SK-N-SH treated with all-trans-retinoic acid at 6 μM for 48 hours (cell line): ENCODE results near the gene PARD3B.

ENCODE experiments used
- ATAC-seq: fragments of 200-7000 bp; cut with Tn5 transposase; 3 replicates; pipeline ENCODE4 v1.9.1; 2020; ENCODE audit warnings: mild to moderate bottlenecking, moderate library complexity
- ARNTL ChIP-seq: fragments of 450-650 bp; formaldehyde crosslinking; IDR thresholded peaks from 2 replicates; pipeline ENCODE4 v1.5.0; 2020; ENCODE audit warnings: low read depth, mild to moderate bottlenecking, moderate library complexity, borderline replicate concordance
- BACH2 ChIP-seq: fragments of 250-450 bp; sonication (Bioruptor Pico); IDR thresholded peaks from 2 replicates; pipeline ENCODE4 v1.9.0; 2021; ENCODE audit warnings: mild to moderate bottlenecking, borderline replicate concordance
- ESRRG ChIP-seq: fragments of 250-450 bp; sonication (Bioruptor Pico); IDR thresholded peaks from 2 replicates; pipeline ENCODE4 v1.6.1; 2021; ENCODE audit warnings: mild to moderate bottlenecking
- GLIS3 ChIP-seq: fragments of 250-450 bp; sonication (Bioruptor Pico); IDR thresholded peaks from 2 replicates; pipeline ENCODE4 v1.5.0; 2020; ENCODE audit warnings: mild to moderate bottlenecking, moderate library complexity
- ISL1 ChIP-seq: fragments of 250-450 bp; sonication (Bioruptor Pico); IDR thresholded peaks from 2 replicates; pipeline ENCODE4 v2.1.2; 2022; ENCODE audit warnings: mild to moderate bottlenecking, moderate library complexity
- OSR1 ChIP-seq: fragments of 250-450 bp; sonication (Bioruptor Pico); IDR thresholded peaks from 2 replicates; pipeline ENCODE4 v1.8.0; 2022; ENCODE audit warnings: moderate library complexity, mild to moderate bottlenecking, inconsistent platforms
- PPARA ChIP-seq: fragments of 250-450 bp; sonication (Bioruptor Pico); IDR thresholded peaks from 2 replicates; pipeline ENCODE4 v1.5.0; 2020; ENCODE audit warnings: mild to moderate bottlenecking, borderline replicate concordance
- RARB ChIP-seq: fragments of 250-450 bp; sonication (Bioruptor Pico); IDR thresholded peaks from 2 replicates; pipeline ENCODE4 v1.8.0; 2021; ENCODE audit warnings: mild to moderate bottlenecking, moderate library complexity
- SNAI2 ChIP-seq: fragments of 250-450 bp; sonication (Bioruptor Pico); IDR thresholded peaks from 2 replicates; pipeline ENCODE4 v1.5.0; 2020; ENCODE audit warnings: mild to moderate bottlenecking, moderate library complexity
- TCF4 ChIP-seq: fragments of 250-450 bp; sonication (Bioruptor Pico); IDR thresholded peaks from 2 replicates; pipeline ENCODE4 v1.8.0; 2021; ENCODE audit warnings: mild to moderate bottlenecking, moderate library complexity, borderline replicate concordance
- ZC3H10 ChIP-seq: fragments of 250-450 bp; sonication (Bioruptor Pico); IDR thresholded peaks from 2 replicates; pipeline ENCODE4 v1.5.1; 2021; ENCODE audit warnings: mild to moderate bottlenecking, moderate library complexity
- ZFP3 ChIP-seq: fragments of 250-450 bp; sonication (Bioruptor Pico); IDR thresholded peaks from 2 replicates; pipeline ENCODE4 v1.5.0; 2020; ENCODE audit warnings: mild to moderate bottlenecking, moderate library complexity
- ZFP30 ChIP-seq: fragments of 450-650 bp; formaldehyde crosslinking; IDR thresholded peaks from 2 replicates; pipeline ENCODE4 v1.5.0; 2022; ENCODE audit warnings: mild to moderate bottlenecking, moderate library complexity
- ZNF565 ChIP-seq: fragments of 450-650 bp; formaldehyde crosslinking; conservative IDR thresholded peaks from 2 replicates; pipeline ENCODE4 v1.5.0; 2020; ENCODE audit warnings: low read depth, mild to moderate bottlenecking, moderate library complexity
- ZNF70 ChIP-seq: fragments of 450-650 bp; formaldehyde crosslinking; IDR thresholded peaks from 2 replicates; pipeline ENCODE4 v1.5.0; 2020; ENCODE audit warnings: mild to moderate bottlenecking, moderate library complexity
- ZNF8 ChIP-seq: fragments of 450-650 bp; formaldehyde crosslinking; IDR thresholded peaks from 2 replicates; pipeline ENCODE4 v1.5.0; 2020; ENCODE audit warnings: mild to moderate bottlenecking, moderate library complexity
- TF ChIP-seq, protein P1 (sequence below): fragments of 250-450 bp; sonication (Bioruptor Pico); IDR thresholded peaks from 2 replicates; pipeline ENCODE4 v1.5.0; 2020; ENCODE audit warnings: mild to moderate bottlenecking, moderate library complexity
- TF ChIP-seq, protein P2 (sequence below): fragments of 250-450 bp; sonication (Bioruptor Pico); IDR thresholded peaks from 2 replicates; pipeline ENCODE4 v1.5.1; 2021; ENCODE audit warnings: mild to moderate bottlenecking, moderate library complexity
- TF ChIP-seq, protein P3 (sequence below): fragments of 250-450 bp; sonication (Bioruptor Pico); IDR thresholded peaks from 2 replicates; pipeline ENCODE4 v1.8.0; 2021; ENCODE audit warnings: low read depth, mild to moderate bottlenecking, moderate library complexity, borderline replicate concordance
- TF ChIP-seq, protein P4 (sequence below): fragments of 250-450 bp; sonication (Bioruptor Pico); IDR thresholded peaks from 2 replicates; pipeline ENCODE4 v1.5.1; 2020; ENCODE audit warnings: low read depth, mild to moderate bottlenecking, moderate library complexity

The PARD3B gene

DNA sequence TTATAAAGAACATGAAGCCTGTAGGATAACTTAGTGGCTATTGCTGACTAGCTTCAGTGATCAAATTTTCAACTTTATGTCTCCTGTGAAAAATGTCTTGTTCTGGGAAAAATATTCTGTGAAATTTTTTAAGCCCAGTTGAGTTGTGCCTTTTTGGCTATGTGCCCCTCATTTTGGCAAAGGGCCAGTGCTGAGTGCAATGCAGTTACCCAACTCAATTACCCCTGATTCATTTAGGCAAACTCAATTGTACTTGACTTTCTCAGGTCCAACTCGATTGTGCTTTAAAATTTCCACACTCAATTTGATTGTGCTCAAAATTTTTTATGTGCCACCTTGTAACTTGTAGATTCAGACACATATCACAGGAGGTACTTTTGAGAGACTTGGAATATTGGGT, 588.3 kb downstream of the PARD3B start:
- TF ChIP-seq ZFP30 (no peak), ZC3H10 (CRISPR knock-in tag) (no peak), ZFP3 (CRISPR knock-in tag) (no peak), ZNF70 (CRISPR knock-in tag) (no peak), ISL1 (CRISPR knock-in tag) (peak; percentile 76), GLIS3 (CRISPR knock-in tag) (no peak), OSR1 (CRISPR knock-in tag) (no peak)
- TF ChIP-seq, protein P1, sequence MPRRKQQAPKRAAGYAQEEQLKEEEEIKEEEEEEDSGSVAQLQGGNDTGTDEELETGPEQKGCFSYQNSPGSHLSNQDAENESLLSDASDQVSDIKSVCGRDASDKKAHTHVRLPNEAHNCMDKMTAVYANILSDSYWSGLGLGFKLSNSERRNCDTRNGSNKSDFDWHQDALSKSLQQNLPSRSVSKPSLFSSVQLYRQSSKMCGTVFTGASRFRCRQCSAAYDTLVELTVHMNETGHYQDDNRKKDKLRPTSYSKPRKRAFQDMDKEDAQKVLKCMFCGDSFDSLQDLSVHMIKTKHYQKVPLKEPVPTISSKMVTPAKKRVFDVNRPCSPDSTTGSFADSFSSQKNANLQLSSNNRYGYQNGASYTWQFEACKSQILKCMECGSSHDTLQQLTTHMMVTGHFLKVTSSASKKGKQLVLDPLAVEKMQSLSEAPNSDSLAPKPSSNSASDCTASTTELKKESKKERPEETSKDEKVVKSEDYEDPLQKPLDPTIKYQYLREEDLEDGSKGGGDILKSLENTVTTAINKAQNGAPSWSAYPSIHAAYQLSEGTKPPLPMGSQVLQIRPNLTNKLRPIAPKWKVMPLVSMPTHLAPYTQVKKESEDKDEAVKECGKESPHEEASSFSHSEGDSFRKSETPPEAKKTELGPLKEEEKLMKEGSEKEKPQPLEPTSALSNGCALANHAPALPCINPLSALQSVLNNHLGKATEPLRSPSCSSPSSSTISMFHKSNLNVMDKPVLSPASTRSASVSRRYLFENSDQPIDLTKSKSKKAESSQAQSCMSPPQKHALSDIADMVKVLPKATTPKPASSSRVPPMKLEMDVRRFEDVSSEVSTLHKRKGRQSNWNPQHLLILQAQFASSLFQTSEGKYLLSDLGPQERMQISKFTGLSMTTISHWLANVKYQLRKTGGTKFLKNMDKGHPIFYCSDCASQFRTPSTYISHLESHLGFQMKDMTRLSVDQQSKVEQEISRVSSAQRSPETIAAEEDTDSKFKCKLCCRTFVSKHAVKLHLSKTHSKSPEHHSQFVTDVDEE (CRISPR knock-in tag): 0 out of 2 replicates have a peak, but pooled peaks have one; percentile 65
- TF ChIP-seq, all 23 proteins: peak for 2

DNA sequence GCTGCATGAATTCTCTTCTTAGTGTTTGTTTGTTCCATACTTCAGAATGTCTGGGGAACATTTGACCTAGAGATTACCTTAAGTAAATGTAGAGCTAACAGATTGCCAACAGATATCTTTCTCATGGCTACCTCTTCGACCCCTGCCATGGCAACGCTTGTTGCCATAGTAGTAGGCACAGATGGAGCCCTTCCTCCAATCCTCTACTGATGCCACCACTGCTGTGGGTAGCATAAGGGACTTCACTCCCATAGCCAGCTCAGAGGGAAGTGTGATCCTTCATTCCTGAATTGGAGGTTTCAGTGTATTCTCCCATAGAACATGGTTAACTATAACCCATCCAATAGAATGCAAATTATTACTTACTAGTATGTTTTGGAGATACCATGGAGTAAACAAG, 593.5 kb downstream of the PARD3B start:
- no peak for TF ChIP-seq ZC3H10 (CRISPR knock-in tag)
- TF ChIP-seq, protein P1 (CRISPR knock-in tag): no peak
- no peak for TF ChIP-seq GLIS3 (CRISPR knock-in tag)
- no peak for TF ChIP-seq ZFP3 (CRISPR knock-in tag)
- TF ChIP-seq, protein P2, sequence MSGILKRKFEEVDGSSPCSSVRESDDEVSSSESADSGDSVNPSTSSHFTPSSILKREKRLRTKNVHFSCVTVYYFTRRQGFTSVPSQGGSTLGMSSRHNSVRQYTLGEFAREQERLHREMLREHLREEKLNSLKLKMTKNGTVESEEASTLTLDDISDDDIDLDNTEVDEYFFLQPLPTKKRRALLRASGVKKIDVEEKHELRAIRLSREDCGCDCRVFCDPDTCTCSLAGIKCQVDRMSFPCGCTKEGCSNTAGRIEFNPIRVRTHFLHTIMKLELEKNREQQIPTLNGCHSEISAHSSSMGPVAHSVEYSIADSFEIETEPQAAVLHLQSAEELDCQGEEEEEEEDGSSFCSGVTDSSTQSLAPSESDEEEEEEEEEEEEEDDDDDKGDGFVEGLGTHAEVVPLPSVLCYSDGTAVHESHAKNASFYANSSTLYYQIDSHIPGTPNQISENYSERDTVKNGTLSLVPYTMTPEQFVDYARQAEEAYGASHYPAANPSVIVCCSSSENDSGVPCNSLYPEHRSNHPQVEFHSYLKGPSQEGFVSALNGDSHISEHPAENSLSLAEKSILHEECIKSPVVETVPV (CRISPR knock-in tag): no peak
- TF ChIP-seq SNAI2 (CRISPR knock-in tag): no peak
- no peak for TF ChIP-seq ESRRG (CRISPR knock-in tag)
- no peak for TF ChIP-seq RARB (CRISPR knock-in tag)
- TF ChIP-seq BACH2 (CRISPR knock-in tag): no peak
- TF ChIP-seq ZNF70 (CRISPR knock-in tag): no peak
- TF ChIP-seq ZNF8: no peak
- TF ChIP-seq ARNTL (CRISPR knock-in tag): no peak
- ATAC-seq: no peak

More for the DNA sequence above, 588.3 kb downstream of the PARD3B start:
- ATAC-seq: no peak

DNA sequence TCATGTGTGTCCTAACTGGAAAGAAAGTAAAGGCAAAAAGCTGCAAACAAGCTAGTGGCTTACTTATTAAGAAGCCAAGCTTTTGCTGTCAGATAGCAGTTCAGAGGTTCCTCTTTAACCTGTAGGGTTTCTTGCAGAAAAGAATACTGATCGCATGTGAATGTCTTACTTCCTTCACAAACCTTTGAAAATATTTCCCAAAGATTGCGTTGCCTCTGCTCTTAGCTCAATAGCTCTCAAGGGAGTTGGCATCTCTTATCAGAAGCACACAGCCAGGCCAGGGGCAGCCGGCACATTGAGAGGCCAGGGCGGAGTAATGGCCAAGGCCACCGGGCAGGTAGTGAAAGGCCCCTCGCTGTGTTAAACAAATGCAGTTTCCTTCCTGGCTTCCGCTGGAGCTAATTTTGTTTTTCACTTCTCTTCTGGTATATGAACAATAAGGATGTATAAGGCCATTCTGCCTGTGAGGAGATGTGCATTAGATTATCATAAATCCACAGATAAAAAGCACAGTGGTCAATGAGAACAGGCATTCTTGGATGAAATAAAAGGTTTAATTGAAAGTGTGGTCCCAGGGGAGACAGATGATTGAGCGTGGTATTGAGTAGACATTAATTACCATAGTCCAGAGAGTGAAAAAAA, 594.7 kb downstream of the PARD3B start:
- ATAC-seq: no peak
- TF ChIP-seq, protein P1 (CRISPR knock-in tag): no peak
- no peak for TF ChIP-seq ESRRG (CRISPR knock-in tag)
- no peak for TF ChIP-seq ISL1 (CRISPR knock-in tag)
- TF ChIP-seq PPARA (CRISPR knock-in tag): no peak
- TF ChIP-seq ZNF70 (CRISPR knock-in tag): no peak
- no peak for TF ChIP-seq TCF4 (CRISPR knock-in tag)
- no peak for TF ChIP-seq SNAI2 (CRISPR knock-in tag)
- TF ChIP-seq GLIS3 (CRISPR knock-in tag): no peak

DNA sequence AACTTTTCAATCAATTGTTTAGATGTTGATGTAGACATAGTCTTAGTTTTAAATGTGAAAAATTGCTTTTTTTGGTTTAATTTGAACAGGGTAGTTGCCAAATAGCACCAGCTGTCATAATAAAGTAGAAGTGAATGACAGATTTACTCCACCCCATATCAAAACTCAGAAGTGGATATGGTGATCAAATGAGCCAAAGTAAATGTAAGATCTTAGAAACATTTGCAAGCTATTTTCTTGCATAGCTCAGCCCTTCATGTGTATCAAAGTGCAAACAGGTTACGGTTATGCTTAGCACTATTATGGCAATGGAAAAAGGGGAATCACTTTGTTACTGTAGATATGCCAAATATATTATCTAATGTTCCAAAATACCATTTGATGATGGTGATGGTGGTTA, 596.1 kb downstream of the PARD3B start:
- ATAC-seq: no peak
- TF ChIP-seq BACH2 (CRISPR knock-in tag) (no peak), RARB (CRISPR knock-in tag) (no peak), SNAI2 (CRISPR knock-in tag) (no peak), ZNF8 (no peak), TCF4 (CRISPR knock-in tag) (no peak), ISL1 (CRISPR knock-in tag) (no peak), PPARA (CRISPR knock-in tag) (no peak), ZFP30 (no peak), OSR1 (CRISPR knock-in tag) (no peak), ESRRG (CRISPR knock-in tag) (no peak), ZNF565 (CRISPR knock-in tag) (no peak), ZNF70 (CRISPR knock-in tag) (no peak)
- TF ChIP-seq, protein P3, sequence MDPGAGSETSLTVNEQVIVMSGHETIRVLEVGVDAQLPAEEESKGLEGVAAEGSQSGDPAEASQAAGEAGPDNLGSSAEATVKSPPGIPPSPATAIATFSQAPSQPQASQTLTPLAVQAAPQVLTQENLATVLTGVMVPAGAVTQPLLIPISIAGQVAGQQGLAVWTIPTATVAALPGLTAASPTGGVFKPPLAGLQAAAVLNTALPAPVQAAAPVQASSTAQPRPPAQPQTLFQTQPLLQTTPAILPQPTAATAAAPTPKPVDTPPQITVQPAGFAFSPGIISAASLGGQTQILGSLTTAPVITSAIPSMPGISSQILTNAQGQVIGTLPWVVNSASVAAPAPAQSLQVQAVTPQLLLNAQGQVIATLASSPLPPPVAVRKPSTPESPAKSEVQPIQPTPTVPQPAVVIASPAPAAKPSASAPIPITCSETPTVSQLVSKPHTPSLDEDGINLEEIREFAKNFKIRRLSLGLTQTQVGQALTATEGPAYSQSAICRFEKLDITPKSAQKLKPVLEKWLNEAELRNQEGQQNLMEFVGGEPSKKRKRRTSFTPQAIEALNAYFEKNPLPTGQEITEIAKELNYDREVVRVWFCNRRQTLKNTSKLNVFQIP: no peak
- TF ChIP-seq, protein P4, sequence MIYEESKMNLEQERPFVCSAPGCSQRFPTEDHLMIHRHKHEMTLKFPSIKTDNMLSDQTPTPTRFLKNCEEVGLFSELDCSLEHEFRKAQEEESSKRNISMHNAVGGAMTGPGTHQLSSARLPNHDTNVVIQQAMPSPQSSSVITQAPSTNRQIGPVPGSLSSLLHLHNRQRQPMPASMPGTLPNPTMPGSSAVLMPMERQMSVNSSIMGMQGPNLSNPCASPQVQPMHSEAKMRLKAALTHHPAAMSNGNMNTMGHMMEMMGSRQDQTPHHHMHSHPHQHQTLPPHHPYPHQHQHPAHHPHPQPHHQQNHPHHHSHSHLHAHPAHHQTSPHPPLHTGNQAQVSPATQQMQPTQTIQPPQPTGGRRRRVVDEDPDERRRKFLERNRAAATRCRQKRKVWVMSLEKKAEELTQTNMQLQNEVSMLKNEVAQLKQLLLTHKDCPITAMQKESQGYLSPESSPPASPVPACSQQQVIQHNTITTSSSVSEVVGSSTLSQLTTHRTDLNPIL (CRISPR knock-in tag): no peak
